ENCODE data around the gene PTPRCAP. TPM values are rescaled to one million over a fixed set of nuclear protein-coding genes. Genes with fewer than 3 reads are reported as not detected.

PTPRCAP gene
- 0.96 and 1.4 TPM in 2 replicates for total RNA-seq (2014; rRNA removed; shearing (Covaris generic))

GRCh38 chr11:67437082-67437808, at the start of gene PTPRCAP:
Gene PTPRCAP, minus strand, starts transcription at chr11:67437682. Its CDS starts 63 bp downstream, at chr11:67437619.

GRCh38 chr11:67482827-67483798, 45.6 kb upstream of the PTPRCAP start, which contains the start of gene AIP:
Gene AIP, plus strand, starts transcription at chr11:67483026. Its CDS starts 133 bp downstream, at chr11:67483159.

GRCh38 chr11:67468759-67469507, 31.5 kb upstream of the PTPRCAP start, which contains the start of gene TMEM134:
Gene TMEM134, minus strand, starts transcription at chr11:67469251. Its CDS starts 59 bp downstream, at chr11:67469192.

GRCh38 chr11:67455054-67455453, 17.6 kb upstream of the PTPRCAP start, which contains the start of gene CABP4:
Gene CABP4, plus strand, starts transcription at chr11:67455354. Its CDS starts 70 bp downstream, at chr11:67455424.

GRCh38 chr11:67452141-67452952, 14.9 kb upstream of the PTPRCAP start, which contains the start of gene GPR152:
Gene GPR152, minus strand, starts transcription at chr11:67452729. Its CDS starts 5 bp downstream, at chr11:67452724.

GRCh38 chr11:67428052-67429001, 9.2 kb downstream of the PTPRCAP start, which contains the start of gene RPS6KB2:
Gene RPS6KB2, plus strand, starts transcription at chr11:67428494. Its CDS starts 52 bp downstream, at chr11:67428546.

GRCh38 chr11:67415501-67416304, 21.8 kb downstream of the PTPRCAP start, which contains the start of gene CARNS1:
Gene CARNS1, plus strand, starts transcription at chr11:67415678. Its CDS starts 522 bp downstream, at chr11:67416200.

GRCh38 chr11:67401495-67402191, 35.8 kb downstream of the PTPRCAP start, which contains the start of gene PPP1CA:
Gene PPP1CA, minus strand, starts transcription at chr11:67401858. Its CDS starts 76 bp downstream, at chr11:67401782.

GRCh38 chr11:67391304-67392182, 45.9 kb downstream of the PTPRCAP start, which contains the start of gene RAD9A:
Gene RAD9A, plus strand, starts transcription at chr11:67391986. Its CDS starts 59 bp downstream, at chr11:67392045.

Small RNAs within 50 kb of the gene (small RNA-seq; reads per million reads assigned to genes)
- gene RNU6-1238P: not detected

Other genes with a start within 250 kb of the PTPRCAP start
- 49.9 and 70.0 TPM in 2 replicates for gene GRK2, start 171.2 kb downstream of the PTPRCAP start, total RNA-seq (2014; rRNA removed; shearing (Covaris generic))
- 39.2 and 48.4 TPM in 2 replicates for gene ANKRD13D, start 148.4 kb downstream of the PTPRCAP start, total RNA-seq (2014; rRNA removed; shearing (Covaris generic))
- gene SSH3, start 134.2 kb downstream of the PTPRCAP start, total RNA-seq (2014; rRNA removed; shearing (Covaris generic)): 10.7 and 20.0 TPM in 2 replicates
- 110 and 118 TPM in 2 replicates for gene POLD4, start 84.1 kb downstream of the PTPRCAP start, total RNA-seq (2014; rRNA removed; shearing (Covaris generic))
- 14.1 and 19.9 TPM in 2 replicates for gene CLCF1, start 64.1 kb downstream of the PTPRCAP start, total RNA-seq (2014; rRNA removed; shearing (Covaris generic))
- 14.7 and 15.6 TPM in 2 replicates for gene RAD9A, start 45.7 kb downstream of the PTPRCAP start, total RNA-seq (2014; rRNA removed; shearing (Covaris generic))
- 177 and 183 TPM in 2 replicates for gene PPP1CA, start 35.8 kb downstream of the PTPRCAP start, total RNA-seq (2014; rRNA removed; shearing (Covaris generic))
- 0.34 TPM in 2 replicates for gene TBC1D10C, start 33.6 kb downstream of the PTPRCAP start, total RNA-seq (2014; rRNA removed; shearing (Covaris generic))
- gene CARNS1, start 22.0 kb downstream of the PTPRCAP start, total RNA-seq (2014; rRNA removed; shearing (Covaris generic)): 0.03 and 0.26 TPM in 2 replicates
- gene RPS6KB2, start 9.2 kb downstream of the PTPRCAP start, total RNA-seq (2014; rRNA removed; shearing (Covaris generic)): 71.7 and 98.8 TPM in 2 replicates
- gene CORO1B, start 5.8 kb upstream of the PTPRCAP start, total RNA-seq (2014; rRNA removed; shearing (Covaris generic)): 110 and 122 TPM in 2 replicates
- not detected in 2 replicates for gene GPR152, start 15.0 kb upstream of the PTPRCAP start, total RNA-seq (2014; rRNA removed; shearing (Covaris generic))
- 0.15 TPM in 1 of 2 replicates, not detected in the other for gene CABP4, start 17.7 kb upstream of the PTPRCAP start, total RNA-seq (2014; rRNA removed; shearing (Covaris generic))
- gene TMEM134, start 31.6 kb upstream of the PTPRCAP start, total RNA-seq (2014; rRNA removed; shearing (Covaris generic)): 38.2 and 55.7 TPM in 2 replicates
- gene AIP, start 45.3 kb upstream of the PTPRCAP start, total RNA-seq (2014; rRNA removed; shearing (Covaris generic)): 182 and 192 TPM in 2 replicates
- gene PITPNM1, start 67.7 kb upstream of the PTPRCAP start, total RNA-seq (2014; rRNA removed; shearing (Covaris generic)): 42.1 and 54.4 TPM in 2 replicates
- gene CDK2AP2, start 70.5 kb upstream of the PTPRCAP start, total RNA-seq (2014; rRNA removed; shearing (Covaris generic)): 35.2 and 35.9 TPM in 2 replicates
- gene CABP2, start 85.8 kb upstream of the PTPRCAP start, total RNA-seq (2014; rRNA removed; shearing (Covaris generic)): not detected in 2 replicates
- 1,098 and 1,233 TPM in 2 replicates for gene GSTP1, start 146.1 kb upstream of the PTPRCAP start, total RNA-seq (2014; rRNA removed; shearing (Covaris generic))
- gene NDUFV1, start 169.3 kb upstream of the PTPRCAP start, total RNA-seq (2014; rRNA removed; shearing (Covaris generic)): 310 and 343 TPM in 2 replicates
- 13.8 and 25.0 TPM in 2 replicates for gene NUDT8, start 192.3 kb upstream of the PTPRCAP start, total RNA-seq (2014; rRNA removed; shearing (Covaris generic))
- gene TBX10, start 202.1 kb upstream of the PTPRCAP start, total RNA-seq (2014; rRNA removed; shearing (Covaris generic)): not detected in 2 replicates
- gene ACY3, start 213.0 kb upstream of the PTPRCAP start, total RNA-seq (2014; rRNA removed; shearing (Covaris generic)): 0.13 TPM in 1 of 2 replicates, not detected in the other
- not detected in 2 replicates for gene ALDH3B2, start 236.9 kb upstream of the PTPRCAP start, total RNA-seq (2014; rRNA removed; shearing (Covaris generic))